Measurements from ENCODE around the gene RASGRP4. TPM values are rescaled to one million over a fixed set of nuclear protein-coding genes. Genes with fewer than 3 reads are reported as not detected.

Gene RASGRP4
- total RNA-seq, 1 donor from 2014 or later, result not detected

- peak within 1 kb of the TSS; percentile 90 for H3K27ac Mint-ChIP-seq
Measured at GRCh38 chr19:38388349-38389100, 37.5 kb downstream of the RASGRP4 start, which contains the start of gene SPRED3. Gene SPRED3 (plus strand): TSS chr19:38388697. CDS start chr19:38390303, 1,606 bp downstream.

DNA sequence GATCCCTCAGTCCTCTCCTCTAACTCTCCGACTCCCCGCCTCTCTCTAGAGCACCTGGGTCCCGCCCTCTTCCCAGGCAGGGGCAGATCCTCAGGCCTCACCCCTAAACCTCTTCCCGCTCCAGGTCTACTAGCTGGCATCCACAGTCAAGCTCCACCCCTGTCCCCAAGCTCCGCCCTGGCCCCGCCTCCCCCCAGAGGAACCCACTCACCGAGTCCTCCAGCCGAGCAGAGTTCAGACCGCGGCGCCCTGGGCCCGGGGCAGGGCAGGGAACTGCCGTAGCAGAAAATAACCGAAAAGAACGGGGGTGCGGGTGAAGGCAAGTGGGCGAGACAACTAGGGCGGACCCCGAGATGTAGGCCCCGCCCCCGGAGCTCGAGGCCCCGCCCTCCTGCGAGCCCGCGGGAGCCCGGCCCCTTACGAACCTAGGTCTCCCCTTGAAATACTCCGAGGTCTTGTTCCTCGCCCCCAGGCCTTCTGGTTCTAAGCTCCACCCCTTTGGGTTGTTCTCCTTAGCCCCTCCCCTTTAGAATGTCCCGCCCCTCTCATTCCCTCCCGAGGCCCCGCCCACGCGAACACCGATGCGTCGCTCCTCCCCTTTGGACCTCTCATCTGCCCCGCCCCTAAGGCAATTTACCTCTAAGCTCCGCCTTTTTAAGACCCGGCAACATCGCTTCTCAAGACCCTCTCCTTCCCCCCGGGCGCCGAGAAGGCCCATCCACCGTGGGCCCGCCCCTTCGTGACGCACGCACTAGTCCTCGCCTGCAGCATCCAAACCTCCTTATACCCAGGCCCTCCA is 38.3 kb downstream of the RASGRP4 start, which contains the start of gene GGN:
GGN (minus strand) TSS at position 485 of the 799 bp plus-strand sequence. CDS start 773 bp downstream, outside the sequence.
- Mint-ChIP-seq H3K36me3 (peaks cover 13% of the 10 kb centered on the region), H3K27me3 (peaks cover 34% of the 10 kb centered on the region), H3K4me1 (ENCODE audit: unreplicated experiment) (peaks cover 9% of the 10 kb centered on the region), H3K4me3 (peak within 1 kb of the TSS; percentile 95), H3K9me3 (no peaks in the 10 kb centered on the region), H3K27ac (peak within 1 kb of the TSS; percentile 90)
- no peak for TF ChIP-seq CTCF (conservative IDR thresholded peaks at IDR 0.05)
- DNase-seq (ENCODE audit: extremely low spot score, unreplicated experiment), result peak; percentile 92

More at GRCh38 chr19:38388349-38389100, 37.5 kb downstream of the RASGRP4 start, which contains the start of gene SPRED3:
- peaks cover 11% of the 10 kb centered on the region for H3K36me3 Mint-ChIP-seq
- H3K4me3 Mint-ChIP-seq, result peak within 1 kb of the TSS; percentile 95
- DNase-seq (ENCODE audit: extremely low spot score, unreplicated experiment), result no peak
- peaks cover 9% of the 10 kb centered on the region for H3K4me1 Mint-ChIP-seq (ENCODE audit: unreplicated experiment)
- no peaks in the 10 kb centered on the region for H3K9me3 Mint-ChIP-seq
- H3K27me3 Mint-ChIP-seq, result peaks cover 38% of the 10 kb centered on the region
- TF ChIP-seq CTCF (conservative IDR thresholded peaks at IDR 0.05), result no peak

GRCh38 chr19:38386971-38387549 is 39.0 kb downstream of the RASGRP4 start:
- Mint-ChIP-seq H3K4me3 (peak overlapping the region; percentile 95), H3K36me3 (peaks cover 14% of the 10 kb centered on the region), H3K27me3 (peaks cover 28% of the 10 kb centered on the region), H3K9me3 (no peaks in the 10 kb centered on the region), H3K27ac (peak overlapping the region; percentile 90), H3K4me1 (ENCODE audit: unreplicated experiment) (peaks cover 9% of the 10 kb centered on the region)
- no peak for DNase-seq (ENCODE audit: extremely low spot score, unreplicated experiment)
- no peak for TF ChIP-seq CTCF (conservative IDR thresholded peaks at IDR 0.05)

DNA sequence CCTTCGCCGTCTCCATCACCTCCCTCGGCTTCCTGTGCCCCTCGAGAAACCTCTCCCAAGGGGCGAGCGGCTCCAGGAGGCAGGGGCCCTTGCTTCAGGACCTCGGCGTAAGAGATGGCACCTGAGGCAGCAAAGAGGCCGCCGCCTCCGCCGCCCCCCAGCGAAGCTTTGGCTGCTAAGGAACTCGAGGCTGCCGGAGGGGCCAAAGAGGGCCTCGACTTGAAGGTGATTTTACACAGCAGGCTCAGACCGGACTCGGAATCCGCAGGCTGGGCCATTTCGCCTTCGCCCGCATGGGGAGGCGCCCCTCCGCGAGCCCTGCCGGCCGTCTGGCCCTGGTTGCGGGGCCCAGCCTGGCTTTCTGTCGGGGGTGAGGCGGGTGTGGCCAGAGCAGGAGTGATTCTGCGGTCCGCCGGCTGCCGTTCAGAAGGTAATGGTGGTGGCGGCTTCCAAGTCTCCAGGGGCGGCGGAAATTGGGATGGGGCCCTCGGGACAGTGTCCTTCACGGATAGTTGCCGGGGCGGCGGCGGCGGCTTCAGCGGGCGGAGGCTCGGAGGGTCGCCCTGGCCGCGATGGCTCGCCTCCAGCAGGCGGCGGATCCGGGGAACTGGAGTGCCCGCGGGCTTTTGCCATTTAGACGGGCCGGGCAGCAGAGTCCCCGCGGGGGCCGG is 39.6 kb downstream of the RASGRP4 start:
- no peak for TF ChIP-seq CTCF (conservative IDR thresholded peaks at IDR 0.05)
- Mint-ChIP-seq H3K4me1 (ENCODE audit: unreplicated experiment) (peaks cover 9% of the 10 kb centered on the region), H3K27ac (no peak overlapping the region), H3K36me3 (peaks cover 20% of the 10 kb centered on the region), H3K4me3 (no peak overlapping the region), H3K9me3 (no peaks in the 10 kb centered on the region), H3K27me3 (peaks cover 24% of the 10 kb centered on the region)
- no peak for DNase-seq (ENCODE audit: extremely low spot score, unreplicated experiment)

DNA sequence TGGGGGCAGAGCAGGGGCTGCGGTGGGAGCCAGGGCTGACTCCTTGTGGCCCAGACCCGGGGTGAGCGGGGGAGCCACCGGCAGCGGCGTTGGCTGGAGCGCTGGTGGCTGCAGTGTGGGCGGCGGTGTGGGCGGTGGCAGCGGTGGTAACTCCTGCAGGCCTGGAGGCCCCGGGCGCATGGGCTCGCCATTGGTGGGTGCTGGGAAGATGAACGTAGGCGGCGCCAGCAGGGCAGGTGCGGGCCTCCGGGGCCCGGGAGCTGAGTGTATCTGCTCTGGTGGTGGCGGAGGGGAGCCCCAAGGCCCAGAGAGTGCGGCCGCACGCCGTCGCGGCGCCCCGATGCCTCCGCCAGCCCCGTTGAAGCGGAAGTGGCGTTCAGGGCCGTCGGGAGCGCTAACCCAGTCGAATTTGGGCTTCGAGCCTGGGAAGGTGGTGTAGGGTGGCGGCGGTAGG is 40.2 kb downstream of the RASGRP4 start:
- Mint-ChIP-seq H3K4me1 (ENCODE audit: unreplicated experiment) (peaks cover 9% of the 10 kb centered on the region), H3K36me3 (peaks cover 17% of the 10 kb centered on the region)

More for the DNA sequence above, 40.2 kb downstream of the RASGRP4 start:
- TF ChIP-seq CTCF (conservative IDR thresholded peaks at IDR 0.05), result no peak
- no peak overlapping the region for H3K27ac Mint-ChIP-seq
- no peak for DNase-seq (ENCODE audit: extremely low spot score, unreplicated experiment)
- no peaks in the 10 kb centered on the region for H3K9me3 Mint-ChIP-seq
- no peak overlapping the region for H3K4me3 Mint-ChIP-seq
- peaks cover 18% of the 10 kb centered on the region for H3K27me3 Mint-ChIP-seq

Measured in type B pancreatic cell (in vitro differentiated cells).